OCI-LY1 (cell line): ENCODE results near the gene MRO.
"Not testable (repeated sequence)": the region's sequence is repeated elsewhere in the genome, so short reads cannot be mapped to it uniquely, and the experiment has no call there.

Experiments
- H2AFZ ChIP-seq: fragments of 200-600 bp; sonication (generic), shearing (Covaris generic); 2 replicates; pipeline ENCODE4 v1.6.0; 2014; ENCODE audit warnings: antibody characterized with exemption, mild to moderate bottlenecking, low read length
- H3F3A ChIP-seq: fragments of 200-600 bp; sonication (generic), shearing (Covaris generic); 2 replicates; pipeline ENCODE4 v1.6.0; 2014; ENCODE audit warnings: mild to moderate bottlenecking, antibody characterized with exemption, low read length, moderate library complexity; ENCODE audit not compliant: insufficient read depth
- H3K27ac ChIP-seq: fragments of 200-600 bp; sonication (generic); 2 replicates; pipeline ENCODE4 v1.5.1; 2014; ENCODE audit warnings: low read length, mixed run types, mild to moderate bottlenecking, low read depth; ENCODE audit not compliant: poor library complexity, severe bottlenecking
- H3K27me3 ChIP-seq: fragments of 200-600 bp; sonication (generic); 2 replicates; pipeline ENCODE4 v1.6.0; 2014; ENCODE audit warnings: antibody characterized with exemption, mild to moderate bottlenecking, low read length, moderate library complexity; ENCODE audit not compliant: insufficient read depth
- H3K36me3 ChIP-seq: fragments of 200-600 bp; sonication (generic); 2 replicates; pipeline ENCODE4 v1.6.1; 2014; ENCODE audit warnings: mild to moderate bottlenecking, antibody characterized with exemption, low read length, moderate library complexity, mixed read lengths; ENCODE audit not compliant: insufficient read depth
- H3K4me1 ChIP-seq: fragments of 200-600 bp; sonication (generic); 2 replicates; pipeline ENCODE4 v1.5.1; 2014; ENCODE audit warnings: mild to moderate bottlenecking, low read length, moderate library complexity; ENCODE audit not compliant: insufficient read depth, severe bottlenecking
- H3K4me2 ChIP-seq: fragments of 200-600 bp; sonication (generic), shearing (Covaris generic); 2 replicates; pipeline ENCODE4 v1.6.1; 2014; ENCODE audit warnings: low read length
- H3K4me3 ChIP-seq: fragments of 200-600 bp; sonication (generic); 2 replicates; pipeline ENCODE4 v1.5.1; 2014; ENCODE audit warnings: low read length, low read depth, mild to moderate bottlenecking, mixed read lengths; ENCODE audit not compliant: poor library complexity, severe bottlenecking
- H3K79me2 ChIP-seq: fragments of 200-600 bp; shearing (Covaris generic); 2 replicates; pipeline ENCODE4 v1.6.1; 2016; ENCODE audit warnings: mixed run types, low read length, mixed read lengths; ENCODE audit not compliant: insufficient read depth
- H3K9ac ChIP-seq: fragments of 200-600 bp; sonication (generic), shearing (Covaris generic); 2 replicates; pipeline ENCODE4 v1.6.1; 2014; ENCODE audit warnings: mild to moderate bottlenecking, low read length, mixed read lengths
- H3K9me2 ChIP-seq: fragments of 200-600 bp; sonication (generic), shearing (Covaris generic); 2 replicates; pipeline ENCODE4 v1.6.1; 2014; ENCODE audit warnings: low read depth, mild to moderate bottlenecking, low read length, mixed read lengths
- H3K9me3 ChIP-seq: fragments of 200-600 bp; shearing (Covaris generic); 2 replicates; pipeline ENCODE4 v1.6.1; 2014; ENCODE audit warnings: low read length, mixed read lengths
- H4K20me1 ChIP-seq: fragments of 200-600 bp; sonication (generic), shearing (Covaris generic); 2 replicates; pipeline ENCODE4 v1.6.0; 2016; ENCODE audit warnings: mild to moderate bottlenecking, low read length; ENCODE audit not compliant: insufficient read depth
- CTCF ChIP-seq: fragments of 200-600 bp; sonication (generic), shearing (Covaris generic); IDR thresholded peaks from 2 replicates; pipeline ENCODE4 v1.5.1; 2017; ENCODE audit warnings: mild to moderate bottlenecking, antibody characterized with exemption, low read length, moderate library complexity, mixed read lengths
- EZH2 ChIP-seq: fragments of 200-600 bp; sonication (generic), shearing (Covaris generic); IDR thresholded peaks from 2 replicates; pipeline ENCODE4 v1.8.0; 2017; ENCODE audit warnings: borderline replicate concordance, mixed run types, mild to moderate bottlenecking, antibody characterized with exemption, low read length, moderate library complexity, mixed read lengths

MRO gene

GRCh38 chr18:50783553-50783952, 36.3 kb downstream of the MRO start:
- no peaks in the 10 kb centered on the region for H3K4me1 ChIP-seq
- no peaks in the 10 kb centered on the region for H4K20me1 ChIP-seq
- H3K9me3 ChIP-seq, result no peaks in the 10 kb centered on the region
- H3K9me2 ChIP-seq, result no peaks in the 10 kb centered on the region
- no peak overlapping the region for H3K27ac ChIP-seq
- no peak overlapping the region for H3K4me3 ChIP-seq
- TF ChIP-seq EZH2 (no peak), CTCF (no peak)
- no peaks in the 10 kb centered on the region; the same call in 1 of the 2 replicates for H3K36me3 ChIP-seq
- H3K4me2 ChIP-seq, result no peak overlapping the region
- no peak overlapping the region for H2AFZ ChIP-seq
- H3K79me2 ChIP-seq, result no peaks in the 10 kb centered on the region
- no peaks in the 10 kb centered on the region for H3F3A ChIP-seq
- H3K9ac ChIP-seq, result no peak overlapping the region
- no peaks in the 10 kb centered on the region for H3K27me3 ChIP-seq

- not testable (repeated sequence) for H2AFZ ChIP-seq
Observed at GRCh38 chr18:50779021-50779420, 40.8 kb downstream of the MRO start.

GRCh38 chr18:50776383-50776782, 43.4 kb downstream of the MRO start:
- Histone ChIP-seq H3F3A (no peaks in the 10 kb centered on the region), H3K4me2 (no peak overlapping the region), H3K27ac (no peak overlapping the region), H3K9me2 (no peaks in the 10 kb centered on the region), H3K36me3 (no peaks in the 10 kb centered on the region), H3K9ac (no peak overlapping the region), H3K9me3 (no peaks in the 10 kb centered on the region), H3K4me3 (no peak overlapping the region), H3K27me3 (no peaks in the 10 kb centered on the region), H3K4me1 (peaks cover 5% of the 10 kb centered on the region), H3K79me2 (no peaks in the 10 kb centered on the region), H2AFZ (no peak overlapping the region; the same call in 1 of the 2 replicates), H4K20me1 (no peaks in the 10 kb centered on the region)
- TF ChIP-seq EZH2, result no peak
- no peak for TF ChIP-seq CTCF

More at GRCh38 chr18:50779021-50779420, 40.8 kb downstream of the MRO start:
- H3K27me3 ChIP-seq, H3K4me2 ChIP-seq, H3K27ac ChIP-seq, H3K9ac ChIP-seq, H4K20me1 ChIP-seq, H3K79me2 ChIP-seq, H3F3A ChIP-seq, H3K36me3 ChIP-seq, H3K9me2 ChIP-seq, H3K4me1 ChIP-seq, H3K4me3 ChIP-seq, H3K9me3 ChIP-seq: not testable (repeated sequence)

- Histone ChIP-seq H3K79me2 (no peaks in the 10 kb centered on the region), H3K9ac (no peak overlapping the region), H3K4me1 (peaks cover 5% of the 10 kb centered on the region), H3K27me3 (no peaks in the 10 kb centered on the region), H3K9me2 (no peaks in the 10 kb centered on the region), H3F3A (no peaks in the 10 kb centered on the region), H3K27ac (no peak overlapping the region), H4K20me1 (no peaks in the 10 kb centered on the region), H3K9me3 (no peaks in the 10 kb centered on the region), H3K4me2 (no peak overlapping the region), H3K36me3 (no peaks in the 10 kb centered on the region), H3K4me3 (no peak overlapping the region), H2AFZ (no peak overlapping the region)
- TF ChIP-seq CTCF, result no peak
- TF ChIP-seq EZH2, result no peak
Observed at GRCh38 chr18:50775726-50776125, 44.1 kb downstream of the MRO start.
